HEK293 (cell line): ENCODE measurements around the gene CDK5.

Source experiments
- GLIS2 ChIP-seq: fragments of 450-650 bp; formaldehyde crosslinking; IDR thresholded peaks from 2 replicates; pipeline ENCODE4 v1.5.1; 2016; ENCODE audit warnings: missing biosample characterization, missing genetic modification characterization
- KLF1 ChIP-seq: fragments of 450-650 bp; formaldehyde crosslinking; IDR thresholded peaks from 2 replicates; pipeline ENCODE4 v1.5.1; 2016; ENCODE audit warnings: missing biosample characterization, missing genetic modification characterization
- KLF16 ChIP-seq: fragments of 450-650 bp; formaldehyde crosslinking; IDR thresholded peaks from 2 replicates; pipeline ENCODE4 v1.5.1; 2017; ENCODE audit warnings: missing biosample characterization, missing genetic modification characterization
- KLF8 ChIP-seq: fragments of 450-650 bp; formaldehyde crosslinking; IDR thresholded peaks from 2 replicates; pipeline ENCODE4 v1.5.1; 2016; ENCODE audit warnings: missing biosample characterization, missing genetic modification characterization
- MZF1 ChIP-seq: fragments of 450-650 bp; formaldehyde crosslinking; IDR thresholded peaks from 2 replicates; pipeline ENCODE4 v1.5.1; 2017; ENCODE audit warnings: missing biosample characterization, missing genetic modification characterization, borderline replicate concordance
- SP3 ChIP-seq: fragments of 450-650 bp; formaldehyde crosslinking; IDR thresholded peaks from 2 replicates; pipeline ENCODE4 v1.5.1; 2016; ENCODE audit warnings: missing biosample characterization, missing genetic modification characterization
- WT1 ChIP-seq: fragments of 450-650 bp; formaldehyde crosslinking; IDR thresholded peaks from 2 replicates; pipeline ENCODE4 v1.5.1; 2016; ENCODE audit warnings: missing biosample characterization, missing genetic modification characterization
- ZBTB11 ChIP-seq: fragments of 450-650 bp; formaldehyde crosslinking; conservative IDR thresholded peaks from 2 replicates; pipeline ENCODE4 v1.5.1; 2016; ENCODE audit warnings: low read depth, missing biosample characterization, missing genetic modification characterization
- ZBTB17 ChIP-seq: fragments of 450-650 bp; formaldehyde crosslinking; IDR thresholded peaks from 2 replicates; pipeline ENCODE4 v1.5.1; 2016; ENCODE audit warnings: missing biosample characterization, missing genetic modification characterization
- ZBTB20 ChIP-seq: fragments of 450-650 bp; formaldehyde crosslinking; IDR thresholded peaks from 2 replicates; pipeline ENCODE4 v1.5.1; 2016; ENCODE audit warnings: missing biosample characterization, missing genetic modification characterization
- ZBTB7A ChIP-seq: fragments of 450-650 bp; formaldehyde crosslinking; IDR thresholded peaks from 2 replicates; pipeline ENCODE4 v1.5.1; 2016; ENCODE audit warnings: low read depth, missing biosample characterization, missing genetic modification characterization
- ZFP69B ChIP-seq: fragments of 450-650 bp; formaldehyde crosslinking; IDR thresholded peaks from 2 replicates; pipeline ENCODE4 v1.5.1; 2016; ENCODE audit warnings: missing biosample characterization, missing genetic modification characterization
- ZNF112 ChIP-seq: fragments of 450-650 bp; formaldehyde crosslinking; IDR thresholded peaks from 2 replicates; pipeline ENCODE4 v1.5.0; 2017; ENCODE audit warnings: missing biosample characterization, missing genetic modification characterization
- ZNF132 ChIP-seq: fragments of 450-650 bp; formaldehyde crosslinking; IDR thresholded peaks from 2 replicates; pipeline ENCODE4 v1.5.1; 2017; ENCODE audit warnings: missing biosample characterization, missing genetic modification characterization, borderline replicate concordance
- ZNF146 ChIP-seq: fragments of 450-650 bp; formaldehyde crosslinking; IDR thresholded peaks from 2 replicates; pipeline ENCODE4 v1.5.1; 2016; ENCODE audit warnings: missing biosample characterization, missing genetic modification characterization
- ZNF211 ChIP-seq: fragments of 450-650 bp; formaldehyde crosslinking; IDR thresholded peaks from 2 replicates; pipeline ENCODE4 v1.5.1; 2016; ENCODE audit warnings: low read depth, missing biosample characterization, missing genetic modification characterization
- ZNF24 ChIP-seq: fragments of 450-650 bp; formaldehyde crosslinking; IDR thresholded peaks from 2 replicates; pipeline ENCODE4 v1.5.1; 2016; ENCODE audit warnings: missing biosample characterization, missing genetic modification characterization
- ZNF366 ChIP-seq: fragments of 450-650 bp; formaldehyde crosslinking; conservative IDR thresholded peaks from 2 replicates; pipeline ENCODE4 v1.5.1; 2016; ENCODE audit warnings: missing biosample characterization, missing genetic modification characterization
- ZNF391 ChIP-seq: fragments of 450-650 bp; formaldehyde crosslinking; IDR thresholded peaks from 2 replicates; pipeline ENCODE4 v1.5.1; 2016; ENCODE audit warnings: low read depth, missing biosample characterization, missing genetic modification characterization, borderline replicate concordance
- ZNF394 ChIP-seq: fragments of 450-650 bp; formaldehyde crosslinking; IDR thresholded peaks from 2 replicates; pipeline ENCODE4 v1.5.1; 2016; ENCODE audit warnings: missing biosample characterization, missing genetic modification characterization, mild to moderate bottlenecking, moderate library complexity, borderline replicate concordance
- ZNF488 ChIP-seq: fragments of 450-650 bp; formaldehyde crosslinking; IDR thresholded peaks from 2 replicates; pipeline ENCODE4 v1.5.1; 2016; ENCODE audit warnings: missing biosample characterization, missing genetic modification characterization
- ZNF600 ChIP-seq: fragments of 450-650 bp; formaldehyde crosslinking; IDR thresholded peaks from 2 replicates; pipeline ENCODE4 v1.5.1; 2016; ENCODE audit warnings: missing biosample characterization, missing genetic modification characterization
- ZNF626 ChIP-seq: fragments of 450-650 bp; sonication (Bioruptor Pico); formaldehyde crosslinking; IDR thresholded peaks from 2 replicates; pipeline ENCODE4 v1.5.1; 2018; ENCODE audit warnings: missing biosample characterization, missing genetic modification characterization, inconsistent platforms
- ZNF785 ChIP-seq: fragments of 450-650 bp; formaldehyde crosslinking; IDR thresholded peaks from 2 replicates; pipeline ENCODE4 v1.5.1; 2016; ENCODE audit warnings: missing biosample characterization, missing genetic modification characterization
- ZNF792 ChIP-seq: fragments of 450-650 bp; formaldehyde crosslinking; IDR thresholded peaks from 2 replicates; pipeline ENCODE4 v1.5.1; 2016; ENCODE audit warnings: missing biosample characterization, missing genetic modification characterization
- ZSCAN23 ChIP-seq: fragments of 450-650 bp; formaldehyde crosslinking; IDR thresholded peaks from 2 replicates; pipeline ENCODE4 v1.5.1; 2016; ENCODE audit warnings: missing biosample characterization, missing genetic modification characterization
- ZSCAN4 ChIP-seq: fragments of 450-650 bp; formaldehyde crosslinking; IDR thresholded peaks from 2 replicates; pipeline ENCODE4 v1.5.1; 2017; ENCODE audit warnings: missing biosample characterization, missing genetic modification characterization
- TF ChIP-seq, protein P1 (sequence below): fragments of 450-650 bp; formaldehyde crosslinking; IDR thresholded peaks from 2 replicates; pipeline ENCODE4 v1.5.1; 2017; ENCODE audit warnings: missing biosample characterization, missing genetic modification characterization
- TF ChIP-seq, protein P2 (sequence below): fragments of 450-650 bp; formaldehyde crosslinking; optimal IDR thresholded peaks from 2 replicates; pipeline ENCODE3; 2016; ENCODE audit warnings: missing biosample characterization, mild to moderate bottlenecking, missing genetic modification characterization
- TF ChIP-seq, protein P3 (sequence below): fragments of 450-650 bp; formaldehyde crosslinking; IDR thresholded peaks from 2 replicates; pipeline ENCODE4 v1.5.1; 2016; ENCODE audit warnings: missing biosample characterization, missing genetic modification characterization

CDK5 gene

DNA sequence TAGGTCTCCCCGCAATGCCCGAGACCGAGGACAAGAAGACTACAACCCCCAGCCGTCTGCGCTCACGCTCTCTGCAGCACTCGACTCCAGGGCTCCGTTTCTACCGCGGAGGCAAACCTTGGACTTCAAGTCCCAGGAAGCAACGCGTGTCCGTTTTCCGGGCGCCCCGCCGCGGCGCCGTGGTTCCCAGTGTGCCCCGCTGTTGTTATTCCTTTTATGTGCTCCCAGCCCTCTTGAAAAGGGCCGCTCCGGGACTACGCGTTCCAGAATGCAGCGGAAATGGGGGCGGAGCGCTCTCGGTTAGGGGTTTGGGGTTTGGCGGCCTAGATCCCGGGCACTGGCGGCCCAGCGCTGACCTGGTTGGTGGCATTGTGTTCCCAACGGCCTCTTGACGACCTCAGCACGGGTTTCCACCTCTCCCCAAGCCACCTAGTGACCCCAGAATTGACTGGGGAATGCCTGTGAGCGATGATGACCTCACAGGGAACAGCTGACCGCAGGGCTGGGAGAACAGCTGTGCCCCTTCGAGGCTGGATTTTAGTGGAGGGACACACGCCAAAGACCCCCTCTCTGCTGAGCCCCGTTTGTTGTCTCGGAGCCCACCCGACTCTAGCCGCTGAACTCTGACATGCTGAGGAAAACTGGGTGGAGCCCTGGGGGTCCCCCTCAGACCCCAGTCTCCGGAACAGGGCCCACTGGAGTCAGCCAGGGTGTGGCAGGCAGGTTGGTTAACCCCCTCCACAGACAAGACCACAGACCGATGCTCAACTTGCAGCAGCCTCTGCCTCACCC is 488 bp upstream of the CDK5 start (continued):
- peak; percentile 82 for TF ChIP-seq GLIS2
- peak; percentile 99 for TF ChIP-seq ZBTB17 (tag by site-specific recombination)
- TF ChIP-seq, protein P1, sequence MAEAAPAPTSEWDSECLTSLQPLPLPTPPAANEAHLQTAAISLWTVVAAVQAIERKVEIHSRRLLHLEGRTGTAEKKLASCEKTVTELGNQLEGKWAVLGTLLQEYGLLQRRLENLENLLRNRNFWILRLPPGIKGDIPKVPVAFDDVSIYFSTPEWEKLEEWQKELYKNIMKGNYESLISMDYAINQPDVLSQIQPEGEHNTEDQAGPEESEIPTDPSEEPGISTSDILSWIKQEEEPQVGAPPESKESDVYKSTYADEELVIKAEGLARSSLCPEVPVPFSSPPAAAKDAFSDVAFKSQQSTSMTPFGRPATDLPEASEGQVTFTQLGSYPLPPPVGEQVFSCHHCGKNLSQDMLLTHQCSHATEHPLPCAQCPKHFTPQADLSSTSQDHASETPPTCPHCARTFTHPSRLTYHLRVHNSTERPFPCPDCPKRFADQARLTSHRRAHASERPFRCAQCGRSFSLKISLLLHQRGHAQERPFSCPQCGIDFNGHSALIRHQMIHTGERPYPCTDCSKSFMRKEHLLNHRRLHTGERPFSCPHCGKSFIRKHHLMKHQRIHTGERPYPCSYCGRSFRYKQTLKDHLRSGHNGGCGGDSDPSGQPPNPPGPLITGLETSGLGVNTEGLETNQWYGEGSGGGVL (tag by site-specific recombination), result peak; percentile 54; the same call in 1 of the 2 replicates
- peak; percentile 51; the same call in 1 of the 2 replicates for TF ChIP-seq WT1
- TF ChIP-seq MZF1, result no peak
- TF ChIP-seq ZNF394 (tag by site-specific recombination), result peak; percentile 50; the same call in 1 of the 2 replicates
- peak; percentile 74 for TF ChIP-seq ZBTB11
- TF ChIP-seq ZNF211, result no peak
- TF ChIP-seq ZSCAN4, result peak; percentile 14; the same call in 1 of the 2 replicates
- 0 out of 2 replicates have a peak, but pooled peaks have one; percentile 23 for TF ChIP-seq ZNF785 (tag by site-specific recombination)
- no peak for TF ChIP-seq ZSCAN23 (tag by site-specific recombination)
- TF ChIP-seq, protein P2, sequence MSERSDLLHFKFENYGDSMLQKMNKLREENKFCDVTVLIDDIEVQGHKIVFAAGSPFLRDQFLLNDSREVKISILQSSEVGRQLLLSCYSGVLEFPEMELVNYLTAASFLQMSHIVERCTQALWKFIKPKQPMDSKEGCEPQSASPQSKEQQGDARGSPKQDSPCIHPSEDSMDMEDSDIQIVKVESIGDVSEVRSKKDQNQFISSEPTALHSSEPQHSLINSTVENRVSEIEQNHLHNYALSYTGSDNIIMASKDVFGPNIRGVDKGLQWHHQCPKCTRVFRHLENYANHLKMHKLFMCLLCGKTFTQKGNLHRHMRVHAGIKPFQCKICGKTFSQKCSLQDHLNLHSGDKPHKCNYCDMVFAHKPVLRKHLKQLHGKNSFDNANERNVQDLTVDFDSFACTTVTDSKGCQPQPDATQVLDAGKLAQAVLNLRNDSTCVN, result peak; percentile 75
- no peak for TF ChIP-seq ZNF132 (tag by site-specific recombination)
- TF ChIP-seq ZFP69B (tag by site-specific recombination), result peak; percentile 13; the same call in 1 of the 2 replicates
- TF ChIP-seq ZNF488 (tag by site-specific recombination), result no peak
- peak; percentile 70; the same call in 1 of the 2 replicates for TF ChIP-seq KLF8
- TF ChIP-seq ZNF112 (tag by site-specific recombination), result no peak
- TF ChIP-seq ZNF146 (tag by site-specific recombination), result no peak
- TF ChIP-seq ZNF24 (tag by site-specific recombination), result peak; percentile 69
- TF ChIP-seq ZNF792, result no peak
- TF ChIP-seq, protein P3, sequence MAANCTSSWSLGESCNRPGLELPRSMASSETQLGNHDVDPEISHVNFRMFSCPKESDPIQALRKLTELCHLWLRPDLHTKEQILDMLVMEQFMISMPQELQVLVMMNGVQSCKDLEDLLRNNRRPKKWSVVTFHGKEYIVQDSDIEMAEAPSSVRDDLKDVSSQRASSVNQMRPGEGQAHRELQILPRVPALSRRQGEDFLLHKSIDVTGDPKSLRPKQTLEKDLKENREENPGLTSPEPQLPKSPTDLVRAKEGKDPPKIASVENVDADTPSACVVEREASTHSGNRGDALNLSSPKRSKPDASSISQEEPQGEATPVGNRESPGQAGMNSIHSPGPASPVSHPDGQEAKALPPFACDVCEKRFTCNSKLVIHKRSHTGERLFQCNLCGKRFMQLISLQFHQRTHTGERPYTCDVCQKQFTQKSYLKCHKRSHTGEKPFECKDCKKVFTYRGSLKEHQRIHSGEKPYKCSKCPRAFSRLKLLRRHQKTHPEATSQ (tag by site-specific recombination), result peak; percentile 63
- peak; percentile 98 for TF ChIP-seq ZBTB20
- peak; percentile 81 for TF ChIP-seq ZNF600
- TF ChIP-seq ZBTB7A (tag by site-specific recombination), result peak; percentile 63; the same call in 1 of the 2 replicates
- peak; percentile 98 for TF ChIP-seq SP3
- peak; percentile 52 for TF ChIP-seq KLF16 (tag by site-specific recombination)
- TF ChIP-seq ZNF626 (tag by site-specific recombination), result no peak
- no peak for TF ChIP-seq ZNF366 (tag by site-specific recombination)
- peak; percentile 34; the same call in 1 of the 2 replicates for TF ChIP-seq KLF1 (tag by site-specific recombination)
- TF ChIP-seq ZNF391 (tag by site-specific recombination), result peak; percentile 80; the same call in 1 of the 2 replicates
